HCT116 (cell line): ENCODE results near the gene CBX7. TPM values are rescaled to one million over a fixed set of nuclear protein-coding genes. Genes with fewer than 3 reads are reported as not detected.

Experiments used
- ATAC-seq: fragments of 200-7000 bp; cut with Tn5 transposase; 2 replicates; pipeline ENCODE4 v1.9.1; 2020; ENCODE audit warnings: mild to moderate bottlenecking, moderate library complexity
- BruUV-seq: library from RNA; stranded (reverse); fragments of 400-500 nt; replicated peaks from 2 replicates; lab custom pipeline; 2021; lab: Mats Ljungman, UMichigan
- CTCF ChIA-PET: fragments of 300-600 bp; sonication (Branson Sonifier 250); formaldehyde crosslinking; loops from one replicate; lab custom pipeline; 2021; ENCODE audit warnings: antibody characterized with exemption; lab: Charles Lee
- POLR2A ChIA-PET: fragments of 300-600, 350-600 bp; sonication (Branson Sonifier 250); formaldehyde crosslinking; loops from one replicate; lab custom pipeline; 2021; ENCODE audit warnings: antibody characterized with exemption; lab: Charles Lee
- RAD21 ChIA-PET, 2 experiments: fragments of 300-600 bp; sonication (Branson Sonifier 250); formaldehyde crosslinking; loops; one replicate each; lab custom pipeline; 2023; ENCODE audit warnings: low total read pairs in 2 of 2; ENCODE audit not compliant: uncharacterized antibody in 2 of 2, unreplicated experiment in 2 of 2, low non-redundant PET in 1 of 2; lab: Charles Lee
- DNase-seq: peaks from one replicate; pipeline ENCODE4 v3.0.0-alpha.2; 2010; ENCODE audit warnings: low read depth, low spot score
- H2AFZ ChIP-seq: fragments of 200-600 bp; shearing (Covaris generic), sonication (generic); 2 replicates; pipeline ENCODE4 v1.6.1; 2017; ENCODE audit warnings: low read depth, mixed run types, mixed read lengths, antibody characterized with exemption, low read length; ENCODE audit not compliant: poor library complexity, severe bottlenecking
- H3K27ac ChIP-seq: 2 replicates; pipeline ENCODE4 v1.5.1; 2012; ENCODE audit warnings: low read depth, low read length
- H3K27me3 ChIP-seq: fragments of 200-600 bp; sonication (generic); 2 replicates; pipeline ENCODE4 v1.6.1; 2016; ENCODE audit warnings: mixed run types, low read length, mixed read lengths; ENCODE audit not compliant: insufficient read depth
- H3K36me3 ChIP-seq, 2 experiments: fragments of 200-500 bp in 1 of 2; fragments of 200-600 bp in 1 of 2; sonication (Bioruptor generic) in 1 of 2; sonication (generic) in 1 of 2; 2 replicates each; pipeline versions ENCODE4 v1.5.1 to v1.6.1; 2014 to 2016; ENCODE audit warnings: low read length in 2 of 2, inconsistent platforms in 1 of 2, mixed read lengths in 1 of 2, mixed run types in 1 of 2; ENCODE audit not compliant: insufficient read depth in 2 of 2, control insufficient read depth in 1 of 2
- H3K4me1 ChIP-seq, 2 experiments: fragments of 200-600 bp in 1 of 2; sonication (generic) in 1 of 2; 2 replicates each; pipeline versions ENCODE4 v1.5.1 to v1.6.1; 2012 to 2017; ENCODE audit warnings: low read length in 2 of 2, inconsistent platforms in 1 of 2, mild to moderate bottlenecking in 1 of 2, mixed read lengths in 1 of 2, mixed run types in 1 of 2, moderate library complexity in 1 of 2; ENCODE audit not compliant: insufficient read depth in 2 of 2, control insufficient read depth in 1 of 2
- H3K4me2 ChIP-seq: fragments of 200-600 bp; sonication (generic); 2 replicates; pipeline ENCODE4 v1.6.1; 2017; ENCODE audit warnings: mixed run types, low read length, mixed read lengths
- H3K4me3 ChIP-seq, 2 experiments: fragments of 200-600 bp in 1 of 2; sonication (generic) in 1 of 2; replicated peaks in 1 of 2; 2 replicates each; pipeline ENCODE4 v1.5.1; 2011 to 2016; ENCODE audit warnings: low read length in 2 of 2, control low read depth in 1 of 2, low read depth in 1 of 2, mild to moderate bottlenecking in 1 of 2, mixed read lengths in 1 of 2, mixed run types in 1 of 2
- H3K79me2 ChIP-seq: fragments of 200-600 bp; sonication (generic); 2 replicates; pipeline ENCODE4 v1.6.1; 2017; ENCODE audit warnings: mild to moderate bottlenecking, mixed run types, low read length, moderate library complexity, mixed read lengths; ENCODE audit not compliant: insufficient read depth
- H3K9ac ChIP-seq: fragments of 200-600 bp; sonication (generic); 2 replicates; pipeline ENCODE4 v1.6.1; 2016; ENCODE audit warnings: low read length, mixed read lengths
- H3K9me2 ChIP-seq: fragments of 200-600 bp; sonication (generic), shearing (Covaris generic); 2 replicates; pipeline ENCODE4 v1.6.1; 2017; ENCODE audit warnings: mixed run types, mild to moderate bottlenecking, moderate library complexity; ENCODE audit not compliant: insufficient read depth
- H3K9me3 ChIP-seq, 2 experiments: fragments of 200-500 bp in 1 of 2; fragments of 200-600 bp in 1 of 2; sonication (Bioruptor generic) in 1 of 2; sonication (generic) in 1 of 2; 2 replicates each; pipeline ENCODE4 v1.6.1; 2014 to 2017; ENCODE audit warnings: low read length in 2 of 2, mixed read lengths in 2 of 2, inconsistent platforms in 1 of 2, low read depth in 1 of 2, mild to moderate bottlenecking in 1 of 2, mixed run types in 1 of 2, moderate library complexity in 1 of 2; ENCODE audit not compliant: control insufficient read depth in 1 of 2, insufficient read depth in 1 of 2
- H4K20me1 ChIP-seq: fragments of 200-600 bp; sonication (generic), shearing (Covaris generic); 2 replicates; pipeline ENCODE4 v1.6.1; 2017; ENCODE audit warnings: mixed run types, mild to moderate bottlenecking, moderate library complexity; ENCODE audit not compliant: insufficient read depth
- ATF3 ChIP-seq: IDR thresholded peaks from 2 replicates; pipeline ENCODE4 v1.6.1; 2012
- CEBPB ChIP-seq: IDR thresholded peaks from 2 replicates; pipeline ENCODE4 v1.6.1; 2012; ENCODE audit warnings: low read depth
- CTCF ChIP-seq, 3 experiments: fragments of 200-600 bp in 1 of 3; sonication (generic) in 1 of 3; IDR thresholded peaks in 2 of 3; conservative IDR thresholded peaks in 1 of 3; 2 replicates each; pipeline ENCODE4 v1.5.1; 2012 to 2017; ENCODE audit warnings: low read depth in 2 of 3, low read length in 2 of 3, antibody characterized with exemption in 1 of 3, borderline replicate concordance in 1 of 3, control low read depth in 1 of 3, mild to moderate bottlenecking in 1 of 3, mixed read lengths in 1 of 3, mixed run types in 1 of 3, moderate library complexity in 1 of 3; ENCODE audit not compliant: insufficient read depth in 1 of 3
- EGR1 ChIP-seq: IDR thresholded peaks from 2 replicates; pipeline ENCODE4 v1.6.1; 2012; ENCODE audit warnings: low read depth
- ELF1 ChIP-seq: IDR thresholded peaks from 2 replicates; pipeline ENCODE4 v1.6.1; 2012; ENCODE audit warnings: low read depth, borderline replicate concordance
- FOSL1 ChIP-seq: IDR thresholded peaks from 2 replicates; pipeline ENCODE4 v1.6.1; 2012; ENCODE audit warnings: low read depth
- RAD21 ChIP-seq: IDR thresholded peaks from 2 replicates; pipeline ENCODE4 v1.6.1; 2012; ENCODE audit warnings: low read depth, mild to moderate bottlenecking
- REST ChIP-seq: IDR thresholded peaks from 2 replicates; pipeline ENCODE4 v1.6.1; 2012; ENCODE audit warnings: low read depth
- SIN3A ChIP-seq: IDR thresholded peaks from 2 replicates; pipeline ENCODE4 v1.6.1; 2012; ENCODE audit warnings: low read depth
- SP1 ChIP-seq: IDR thresholded peaks from 2 replicates; pipeline ENCODE4 v1.6.1; 2012; ENCODE audit warnings: low read depth
- SRF ChIP-seq: IDR thresholded peaks from 2 replicates; pipeline ENCODE4 v1.6.1; 2012; ENCODE audit warnings: low read depth
- YY1 ChIP-seq: IDR thresholded peaks from 2 replicates; pipeline ENCODE4 v1.6.1; 2011; ENCODE audit warnings: low read length, low read depth, moderate library complexity, mild to moderate bottlenecking; ENCODE audit not compliant: insufficient replicate concordance; ENCODE audit errors: extremely low read depth
- ZNF274 ChIP-seq: fragments of 200-500 bp; sonication (Bioruptor generic); IDR thresholded peaks from 2 replicates; pipeline ENCODE4 v1.6.1; 2014; ENCODE audit warnings: mild to moderate bottlenecking, low read depth, low read length, inconsistent platforms
- intact Hi-C: fragments of 100-400 bp; cut with micrococcal nuclease; formaldehyde crosslinking; loops from 2 replicates; pipeline ENCODE4 v1.10.0; 2022
- total RNA-seq: library from RNA; stranded (reverse); gene quantifications from one replicate; pipeline ENCODE4 v1.2.1, GENCODE V29; 2021; ENCODE audit not compliant: unreplicated experiment

Gene CBX7
- total RNA-seq, 1 experiment from 2014 or later = 20.1 TPM

- no peaks in the 10 kb centered on the region for H3K9me3 ChIP-seq
- peak overlapping the region; percentile 70; the same call in 1 of the 2 replicates for H3K27ac ChIP-seq
- RAD21 ChIA-PET = no interaction called here
- peak overlapping the region; percentile 60 for H3K9ac ChIP-seq
- TF ChIP-seq SP1 = no peak
- TF ChIP-seq ZNF274 = no peak
- TF ChIP-seq SRF = no peak
- no peak for TF ChIP-seq ELF1
- no peak for TF ChIP-seq CEBPB
- TF ChIP-seq, all 23 proteins: peak for 0
- Histone ChIP-seq H3K4me1 (peaks cover 7 to 20% of the 10 kb centered on the region in 2 experiments), H3K4me2 (peak overlapping the region; percentile 86), H3K9me2 (no peaks in the 10 kb centered on the region), H3K4me3 (peak overlapping the region; percentile 67 to 71), H3K79me2 (no peaks in the 10 kb centered on the region), H3K27me3 (no peaks in the 10 kb centered on the region), H4K20me1 (no peaks in the 10 kb centered on the region), H3K36me3 (no peaks in the 10 kb centered on the region), H2AFZ (no peak overlapping the region)
- DNase-seq = no peak
- CTCF ChIA-PET = interaction anchor here (1.0 kb wide), 1 partner anchor 281 kb away, joined by 5 read pairs; no protein-coding TSS in a partner anchor
- POLR2A ChIA-PET = interaction anchor here (0.7 to 1.8 kb wide), 4 partner anchors 9 to 167 kb away, joined by 3 to 11 read pairs (median 3); partner anchors contain the start of gene RPL3
- BruUV-seq = no TSS peak
- intact Hi-C loops = no loop called here
- ATAC-seq = no peak
Observed at GRCh38 chr22:39152024-39152510, 413 bp downstream of the CBX7 start.

GRCh38 chr22:39151329-39151975 lies 1.0 kb downstream of the CBX7 start:
- no peaks in the 10 kb centered on the region for H3K9me2 ChIP-seq
- H3K4me3 ChIP-seq = peak overlapping the region; percentile 67 to 71
- intact Hi-C loops = no loop called here
- ATAC-seq = no peak
- H4K20me1 ChIP-seq = no peaks in the 10 kb centered on the region
- BruUV-seq = no TSS peak
- ChIA-PET RAD21 (no interaction called here), CTCF (no interaction called here), POLR2A (interaction anchor here (1.8 kb wide), 1 partner anchor 168 kb away, joined by 11 read pairs; the partner anchor contains the start of gene RPL3)
- DNase-seq = no peak
- no peaks in the 10 kb centered on the region for H3K79me2 ChIP-seq
- peak overlapping the region; percentile 60 for H3K9ac ChIP-seq
- H3K27ac ChIP-seq = no peak overlapping the region
- H3K27me3 ChIP-seq = no peaks in the 10 kb centered on the region
- no peak overlapping the region for H2AFZ ChIP-seq
- no peaks in the 10 kb centered on the region for H3K36me3 ChIP-seq
- peak overlapping the region; percentile 86 for H3K4me2 ChIP-seq
- H3K4me1 ChIP-seq = peaks cover 7 to 20% of the 10 kb centered on the region in 2 experiments
- no peaks in the 10 kb centered on the region for H3K9me3 ChIP-seq
- no peak for TF ChIP-seq ATF3
- TF ChIP-seq YY1 = no peak
- TF ChIP-seq ELF1 = no peak
- TF ChIP-seq CTCF (IDR thresholded peaks at IDR 0.05 in 2 of 3, conservative IDR thresholded peaks at IDR 0.05 in 1 of 3; ENCODE audit: borderline replicate concordance in 1 of 3, insufficient read depth in 1 of 3, low read depth in 2 of 3, low read length in 2 of 3) = no peak
- TF ChIP-seq EGR1 = no peak
- no peak for TF ChIP-seq SIN3A
- no peak for TF ChIP-seq SP1
- no peak for TF ChIP-seq ZNF274
- TF ChIP-seq REST = no peak
- TF ChIP-seq RAD21 = no peak
- no peak for TF ChIP-seq FOSL1
